B cell (primary cell): ENCODE measurements around the gene TXNDC15. TPM values are rescaled to one million over a fixed set of nuclear protein-coding genes. Genes with fewer than 3 reads are reported as not detected.

Experiments used
- ATAC-seq: fragments of 200-7000 bp; cut with Tn5 transposase; one replicate; pipeline ENCODE4 v1.10.0; 2021; ENCODE audit warnings: low read depth, mild to moderate bottlenecking, moderate number of reproducible peaks, moderate library complexity
- CTCF ChIA-PET: fragments of 350-600 bp; sonication (Branson Sonifier 250); formaldehyde crosslinking; loops from one replicate; lab custom pipeline; 2021; ENCODE audit warnings: antibody characterized with exemption, inconsistent platforms; lab: Charles Lee
- POLR2A ChIA-PET: fragments of 350-600 bp; sonication (Branson Sonifier 250); formaldehyde crosslinking; loops from one replicate; lab custom pipeline; 2021; ENCODE audit warnings: antibody characterized with exemption; lab: Charles Lee
- DNase-seq: peaks from one replicate; pipeline ENCODE4 v3.0.0; 2013
- H2AFZ ChIP-seq: 2 replicates; pipeline ENCODE4 v1.6.1; 2012; ENCODE audit warnings: mild to moderate bottlenecking, low read depth, low read length; ENCODE audit not compliant: insufficient read depth, poor library complexity, severe bottlenecking
- H3K27ac ChIP-seq, 2 donors: 1 replicate in 1 of 2; 2 replicates in 1 of 2; pipeline ENCODE4 v1.5.1; 2012 to 2013; ENCODE audit warnings: low read length in 2 of 2, mild to moderate bottlenecking in 2 of 2, moderate library complexity in 1 of 2
- H3K27me3 ChIP-seq, 4 experiments: fragments of 200-600 bp in 1 of 4; sonication (generic) in 1 of 4; replicated peaks in 1 of 4; 1 replicate in 2 of 4; 2 replicates in 2 of 4; pipeline versions ENCODE4 v1.6.1 to v1.7.0; 2013 to 2016; ENCODE audit warnings: low read length in 3 of 4, mild to moderate bottlenecking in 2 of 4, mixed read lengths in 1 of 4, moderate library complexity in 1 of 4; ENCODE audit not compliant: insufficient read depth in 4 of 4, control insufficient read depth in 3 of 4; ENCODE audit errors: control extremely low read depth in 1 of 4
- H3K36me3 ChIP-seq, 2 experiments: replicated peaks in 1 of 2; 1 replicate in 1 of 2; 2 replicates in 1 of 2; pipeline versions ENCODE4 v1.6.1 to v1.7.1; 2013; ENCODE audit warnings: low read length in 1 of 2; ENCODE audit not compliant: insufficient read depth in 2 of 2, control insufficient read depth in 1 of 2; ENCODE audit errors: control extremely low read depth in 1 of 2, extremely low read depth in 1 of 2
- H3K4me1 ChIP-seq, 2 donors: fragments of 200-600 bp in 1 of 2; sonication (generic) in 1 of 2; 1 replicate in 1 of 2; 2 replicates in 1 of 2; pipeline versions ENCODE4 v1.5.1 to v1.6.1; 2013 to 2017; ENCODE audit warnings: low read length in 2 of 2; ENCODE audit not compliant: control insufficient read depth in 2 of 2, insufficient read depth in 2 of 2
- H3K4me2 ChIP-seq: replicated peaks from 2 replicates; pipeline ENCODE3; 2012; ENCODE audit warnings: mild to moderate bottlenecking, low read depth, low read length; ENCODE audit not compliant: poor library complexity, severe bottlenecking
- H3K4me3 ChIP-seq, 5 experiments: fragments of 200-600 bp in 1 of 5; sonication (generic) in 1 of 5; 1 replicate in 3 of 5; 2 replicates in 2 of 5; pipeline versions ENCODE4 v1.5.1 to v1.7.0; 2011 to 2016; ENCODE audit warnings: low read length in 4 of 5, mild to moderate bottlenecking in 4 of 5, low read depth in 2 of 5, control low read depth in 1 of 5, moderate library complexity in 1 of 5; ENCODE audit not compliant: insufficient read depth in 1 of 5; ENCODE audit errors: control extremely low read depth in 1 of 5, extremely low read depth in 1 of 5
- H3K79me2 ChIP-seq: fragments of 200-600 bp; sonication (generic); one replicate; pipeline ENCODE4 v1.6.0; 2016; ENCODE audit warnings: low read length; ENCODE audit not compliant: control insufficient read depth, insufficient read depth
- H3K9ac ChIP-seq: fragments of 200-600 bp; sonication (generic); 2 replicates; pipeline ENCODE4 v1.6.1; 2017; ENCODE audit warnings: mild to moderate bottlenecking, low read length, moderate library complexity
- H3K9me3 ChIP-seq, 3 donors: one replicate each; pipeline versions ENCODE4 v1.6.1 to v1.7.1; 2013; ENCODE audit warnings: low read length in 2 of 3; ENCODE audit not compliant: control insufficient read depth in 2 of 3, insufficient read depth in 1 of 3; ENCODE audit errors: control extremely low read depth in 1 of 3
- H4K20me1 ChIP-seq: 2 replicates; pipeline ENCODE4 v1.6.0; 2012; ENCODE audit warnings: mild to moderate bottlenecking, low read length; ENCODE audit not compliant: insufficient read depth, control insufficient read depth, poor library complexity, severe bottlenecking
- H3K27ac Mint-ChIP-seq: one replicate; pipeline ENCODE4 v1.8.0; 2021; ENCODE audit warnings: mixed read lengths
- H3K27me3 Mint-ChIP-seq: one replicate; pipeline ENCODE4 v1.8.0; 2021; ENCODE audit warnings: mixed read lengths
- H3K4me1 Mint-ChIP-seq: one replicate; pipeline ENCODE4 v1.8.0; 2021; ENCODE audit warnings: mixed read lengths
- H3K4me3 Mint-ChIP-seq: one replicate; pipeline ENCODE4 v1.8.0; 2021; ENCODE audit warnings: mixed read lengths
- H3K9me3 Mint-ChIP-seq: one replicate; pipeline ENCODE4 v1.8.0; 2022; ENCODE audit warnings: mixed read lengths; ENCODE audit not compliant: insufficient read depth
- EZH2 ChIP-seq: IDR thresholded peaks from 2 replicates; pipeline ENCODE4 v1.6.1; 2012; ENCODE audit warnings: borderline replicate concordance, low read depth, mild to moderate bottlenecking, moderate library complexity, low read length; ENCODE audit not compliant: insufficient read depth, poor library complexity, severe bottlenecking
- WGBS: methylation state at CpG from one replicate; pipeline ENCODE4 v1.1.5; 2013; ENCODE audit warnings: missing lambda C conversion rate; ENCODE audit not compliant: insufficient coverage; 5-methylcytosine and 5-hydroxymethylcytosine counted together
- intact Hi-C: fragments of 100-400 bp; cut with micrococcal nuclease; formaldehyde crosslinking; loops from one replicate; pipeline ENCODE4 v1.10.0; 2022
- polyA plus RNA-seq: library from polyadenylated mRNA; depleted of rRNA; stranded (reverse); fragments of >200 nt; gene quantifications from 2 replicates; pipeline ENCODE4 v1.2.3, GENCODE V29; 2012
- total RNA-seq, 2 donors: library from RNA; stranded (reverse); fragments of 120-200 nt in 1 of 2; gene quantifications; 1 replicate in 1 of 2; 2 replicates in 1 of 2; pipeline versions ENCODE4 v1.2.3 to v1.2.4, GENCODE V29; 2013 to 2022
- TF ChIP-seq, protein P1 (sequence below): fragments of 200-600 bp; IDR thresholded peaks from one replicate; pipeline ENCODE4 v1.8.0; 2022; ENCODE audit warnings: antibody characterized with exemption, mild to moderate bottlenecking

Gene TXNDC15
- total and polyA plus RNA-seq, 2 donors (not counting 1 experiment from before 2014, with no cell fraction given), result 18.5 to 50.4 TPM

DNA sequence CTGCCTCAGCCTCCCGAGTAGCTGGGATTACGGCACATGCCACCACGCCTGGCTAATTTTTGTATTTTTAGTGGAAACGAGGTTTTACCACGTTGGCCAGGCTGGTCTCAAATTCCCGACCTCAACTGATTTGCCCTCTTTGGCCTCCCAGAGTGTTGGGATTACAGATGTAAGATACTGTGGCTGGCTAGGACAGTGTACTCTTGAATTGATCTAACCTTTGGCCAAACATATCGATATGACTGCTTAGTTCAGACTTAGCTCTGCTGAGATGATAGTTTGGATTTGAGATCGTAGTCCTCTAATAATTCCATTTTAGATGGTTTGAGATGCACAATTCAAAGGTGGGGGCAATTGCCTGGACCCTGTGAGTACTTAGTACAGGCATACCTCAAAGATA lies 15.2 kb downstream of the TXNDC15 start:
- Histone ChIP-seq H3K9ac (no peak overlapping the region), H3K27ac (no peak overlapping the region), H3K36me3 (peaks cover 4 to 48% of the 10 kb centered on the region in 2 experiments), H3K27me3 (no peaks in the 10 kb centered on the region), H3K4me3 (no peak overlapping the region), H4K20me1 (peaks cover 19% of the 10 kb centered on the region), H3K4me1 (no peaks in the 10 kb centered on the region), H3K4me2 (no peak overlapping the region), H2AFZ (no peak overlapping the region), H3K79me2 (peaks cover 37% of the 10 kb centered on the region), H3K9me3 (no peaks in the 10 kb centered on the region)
- intact Hi-C loops, result no loop called here
- no peak for DNase-seq
- POLR2A ChIA-PET, result no interaction called here
- Mint-ChIP-seq H3K27ac (no peak overlapping the region), H3K27me3 (no peaks in the 10 kb centered on the region), H3K4me1 (peaks cover 22% of the 10 kb centered on the region), H3K4me3 (no peak overlapping the region), H3K9me3 (no peaks in the 10 kb centered on the region)
- 98% methylated on average over 7 of the region's 8 CpGs for WGBS
- CTCF ChIA-PET, result no interaction called here
- ATAC-seq, result no peak
- TF ChIP-seq, protein P1, sequence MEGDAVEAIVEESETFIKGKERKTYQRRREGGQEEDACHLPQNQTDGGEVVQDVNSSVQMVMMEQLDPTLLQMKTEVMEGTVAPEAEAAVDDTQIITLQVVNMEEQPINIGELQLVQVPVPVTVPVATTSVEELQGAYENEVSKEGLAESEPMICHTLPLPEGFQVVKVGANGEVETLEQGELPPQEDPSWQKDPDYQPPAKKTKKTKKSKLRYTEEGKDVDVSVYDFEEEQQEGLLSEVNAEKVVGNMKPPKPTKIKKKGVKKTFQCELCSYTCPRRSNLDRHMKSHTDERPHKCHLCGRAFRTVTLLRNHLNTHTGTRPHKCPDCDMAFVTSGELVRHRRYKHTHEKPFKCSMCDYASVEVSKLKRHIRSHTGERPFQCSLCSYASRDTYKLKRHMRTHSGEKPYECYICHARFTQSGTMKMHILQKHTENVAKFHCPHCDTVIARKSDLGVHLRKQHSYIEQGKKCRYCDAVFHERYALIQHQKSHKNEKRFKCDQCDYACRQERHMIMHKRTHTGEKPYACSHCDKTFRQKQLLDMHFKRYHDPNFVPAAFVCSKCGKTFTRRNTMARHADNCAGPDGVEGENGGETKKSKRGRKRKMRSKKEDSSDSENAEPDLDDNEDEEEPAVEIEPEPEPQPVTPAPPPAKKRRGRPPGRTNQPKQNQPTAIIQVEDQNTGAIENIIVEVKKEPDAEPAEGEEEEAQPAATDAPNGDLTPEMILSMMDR, result no peak
- no peak for TF ChIP-seq EZH2

DNA sequence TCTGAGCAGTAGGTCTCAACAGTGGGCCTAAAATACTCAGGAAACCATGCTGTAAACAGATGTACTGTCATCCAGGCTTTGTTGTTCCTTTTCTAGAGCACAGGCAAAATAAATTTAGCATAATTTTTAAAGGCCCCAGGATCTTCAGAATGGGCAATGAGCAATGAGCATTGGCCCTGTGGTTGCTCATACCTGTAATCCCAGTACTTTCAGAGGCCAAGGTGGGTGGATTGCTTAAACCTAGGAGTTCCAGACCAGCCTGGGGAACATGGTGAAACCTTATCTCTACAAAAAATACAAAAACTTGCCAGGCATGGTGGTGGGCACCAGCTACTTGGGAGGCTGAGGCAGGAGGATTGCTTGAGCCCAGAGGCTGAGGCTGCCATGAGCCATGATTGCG lies 17.3 kb downstream of the TXNDC15 start:
- no peaks in the 10 kb centered on the region for H3K4me1 ChIP-seq
- ChIA-PET CTCF (interaction anchor here (0.7 to 0.8 kb wide), 2 partner anchors 10 to 305 kb away, joined by 3 to 5 read pairs; no protein-coding TSS in a partner anchor), POLR2A (no interaction called here)
- peaks cover 24% of the 10 kb centered on the region for H3K79me2 ChIP-seq
- H3K27ac ChIP-seq, result no peak overlapping the region
- no peak overlapping the region for H3K4me2 ChIP-seq
- H3K36me3 ChIP-seq, result peaks cover 6 to 53% of the 10 kb centered on the region in 2 experiments
- H4K20me1 ChIP-seq, result peaks cover 5% of the 10 kb centered on the region
- intact Hi-C loops, result no loop called here
- no peak overlapping the region for H3K27ac Mint-ChIP-seq
- H3K4me3 Mint-ChIP-seq, result no peak overlapping the region
- H3K4me3 ChIP-seq, result no peak overlapping the region
- TF ChIP-seq, protein P1, result no peak
- ATAC-seq, result no peak
- WGBS, result no CpG with 5 or more reads among the region's 1 CpG
- DNase-seq, result no peak
- H3K27me3 Mint-ChIP-seq, result no peaks in the 10 kb centered on the region
- H2AFZ ChIP-seq, result no peak overlapping the region
- no peak overlapping the region for H3K9ac ChIP-seq
- H3K4me1 Mint-ChIP-seq, result peaks cover 21% of the 10 kb centered on the region
- H3K9me3 ChIP-seq, result no peaks in the 10 kb centered on the region
- no peaks in the 10 kb centered on the region for H3K9me3 Mint-ChIP-seq
- no peaks in the 10 kb centered on the region for H3K27me3 ChIP-seq
